HTERT RPE-1 (cell line): ENCODE measurements around the gene SNRNP48.

Source experiments
- in situ Hi-C: fragments of 300-500 bp; cut with MboI; formaldehyde crosslinking; loops from 4 replicates; pipeline ENCODE4 v1.14.3; 2020; ENCODE audit warnings: low sequenced_read_pairs

The SNRNP48 gene, protein sequence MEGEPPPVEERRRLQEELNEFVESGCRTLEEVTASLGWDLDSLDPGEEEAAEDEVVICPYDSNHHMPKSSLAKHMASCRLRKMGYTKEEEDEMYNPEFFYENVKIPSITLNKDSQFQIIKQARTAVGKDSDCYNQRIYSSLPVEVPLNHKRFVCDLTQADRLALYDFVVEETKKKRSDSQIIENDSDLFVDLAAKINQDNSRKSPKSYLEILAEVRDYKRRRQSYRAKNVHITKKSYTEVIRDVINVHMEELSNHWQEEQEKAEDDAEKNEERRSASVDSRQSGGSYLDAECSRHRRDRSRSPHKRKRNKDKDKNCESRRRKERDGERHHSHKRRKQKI

GRCh38 chr6:7589949-7590917 lies at the start of gene SNRNP48:
TSS of gene SNRNP48 (plus strand) at chr6:7590198. CDS start at chr6:7590258, 60 bp downstream.
- in situ Hi-C loops: no loop called here

- in situ Hi-C loops: no loop called here
These were observed 49.4 kb upstream of the SNRNP48 start for GRCh38 chr6:7540595-7540994.

GRCh38 chr6:7541175-7542064 lies 48.6 kb upstream of the SNRNP48 start, which contains the start of gene DSP:
TSS of gene DSP (plus strand) at chr6:7541671. CDS start at chr6:7541916, 245 bp downstream.
- in situ Hi-C loops: no loop called here

- in situ Hi-C loops: no loop called here
These were observed 47.7 kb upstream of the SNRNP48 start for GRCh38 chr6:7542065-7542873.

DNA sequence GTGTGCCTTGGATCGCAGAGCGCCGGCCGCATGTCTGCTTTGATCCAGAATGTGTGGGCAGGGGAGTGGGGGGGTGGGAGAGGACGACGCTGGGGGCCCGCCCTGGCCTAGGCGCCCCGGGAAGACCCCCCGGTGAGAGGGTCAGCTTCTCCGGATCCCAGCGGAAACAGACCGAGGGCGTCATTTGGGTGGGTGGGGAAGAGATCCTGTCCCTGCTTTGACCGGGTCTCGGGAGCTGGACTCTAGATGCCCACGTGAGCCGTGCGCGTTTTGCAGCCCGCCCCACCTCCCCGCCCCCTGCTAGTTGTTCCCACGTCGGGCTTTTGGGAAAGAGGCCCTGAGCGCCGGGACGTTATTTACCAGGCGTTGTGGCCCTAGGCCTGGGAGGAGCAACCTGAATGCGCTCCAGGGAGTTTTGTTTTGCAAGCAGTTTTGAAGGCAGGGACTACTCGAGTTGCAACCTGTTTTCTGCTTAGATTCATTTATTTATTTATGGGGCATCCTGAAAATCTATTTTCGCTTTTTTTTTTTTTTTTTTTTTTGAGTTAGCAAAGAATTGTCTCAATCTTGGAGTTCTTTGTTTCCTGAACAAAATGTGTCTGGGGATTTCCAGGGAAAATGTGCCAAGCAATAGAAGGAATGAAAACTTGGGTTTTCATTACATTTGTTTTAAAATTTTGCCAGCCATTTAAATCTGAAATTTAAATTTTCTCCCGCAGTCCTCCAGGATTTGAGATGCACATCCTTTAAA lies 46.9 kb upstream of the SNRNP48 start:
- in situ Hi-C loops: no loop called here

- in situ Hi-C loops: no loop called here
These were observed 46.1 kb upstream of the SNRNP48 start for GRCh38 chr6:7543789-7544424.

DNA sequence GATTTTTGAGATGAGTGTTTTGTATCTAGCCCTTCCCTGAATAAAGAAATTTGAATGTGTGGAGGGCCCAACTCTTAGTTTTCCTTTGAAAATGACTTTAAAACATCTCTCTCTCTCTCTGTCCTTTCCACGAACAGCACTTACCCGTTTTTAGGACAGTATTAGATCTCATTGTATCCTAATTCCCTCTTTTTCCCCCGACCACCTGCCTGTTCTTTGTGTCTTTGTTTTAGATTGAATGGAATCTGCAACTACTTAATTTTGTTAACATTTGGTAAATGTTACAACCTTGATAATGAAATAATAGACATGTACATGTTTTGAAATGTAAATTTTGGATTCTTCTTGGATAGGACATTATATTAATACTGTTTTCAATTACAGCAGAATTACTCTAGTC lies 45.4 kb upstream of the SNRNP48 start:
- in situ Hi-C loops: no loop called here

DNA sequence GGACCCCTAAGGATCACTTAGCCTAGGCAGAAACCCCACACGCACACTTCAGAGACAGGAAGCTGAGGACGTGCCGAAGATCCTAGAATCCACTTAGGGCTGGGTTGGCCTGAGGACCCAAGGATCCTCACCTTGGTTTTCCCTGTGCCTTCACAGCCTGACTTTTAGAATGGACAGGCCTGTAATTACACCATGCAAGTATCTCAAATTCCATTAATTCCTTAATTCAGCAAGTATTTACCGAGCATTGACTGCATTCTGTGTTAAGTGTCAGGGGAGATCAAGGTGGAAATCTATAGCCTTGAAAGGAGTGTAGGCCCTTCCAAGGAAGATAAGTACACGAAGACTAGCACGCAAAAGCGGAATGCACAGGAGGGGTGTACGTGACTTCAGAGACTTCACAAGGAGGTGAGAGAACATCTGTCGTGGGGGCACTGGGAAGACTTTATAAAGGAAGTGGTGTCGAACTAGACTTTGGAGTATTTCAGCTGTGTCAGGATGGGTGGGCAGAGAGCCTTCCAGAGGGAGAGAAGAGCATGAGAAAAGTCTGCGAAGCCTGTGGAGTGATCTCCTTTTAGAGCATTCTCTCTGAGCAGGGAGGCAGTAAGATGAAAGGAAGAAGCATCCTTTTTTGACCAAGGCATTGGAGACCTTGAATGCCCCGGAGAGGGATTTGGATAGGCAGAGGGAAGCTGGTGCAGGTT lies 44.5 kb upstream of the SNRNP48 start:
- in situ Hi-C loops: no loop called here

- in situ Hi-C loops: no loop called here
These were observed 44.0 kb upstream of the SNRNP48 start for GRCh38 chr6:7546020-7546369.

DNA sequence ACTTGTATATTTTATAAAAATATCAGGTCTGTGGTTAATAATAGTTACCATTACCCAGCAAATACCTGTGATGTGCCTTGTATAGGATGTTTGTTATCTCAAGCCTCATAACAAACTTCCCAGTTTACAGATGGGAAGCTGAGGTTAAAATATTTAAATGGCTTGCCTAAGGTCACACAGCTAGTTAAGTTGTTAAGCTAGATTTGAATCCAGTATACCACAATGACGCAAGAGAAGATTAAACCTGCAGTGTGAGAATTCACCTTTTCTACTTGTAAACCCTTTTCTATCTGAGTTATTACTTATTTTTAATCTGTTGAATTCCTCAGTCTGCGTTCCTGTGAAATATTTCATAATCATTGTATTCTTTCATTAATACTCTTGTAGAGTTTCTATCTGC lies 43.6 kb upstream of the SNRNP48 start:
- in situ Hi-C loops: no loop called here

- in situ Hi-C loops: no loop called here
These were observed 43.1 kb upstream of the SNRNP48 start for GRCh38 chr6:7546896-7547295.

- in situ Hi-C loops: no loop called here
These were observed 42.7 kb upstream of the SNRNP48 start for GRCh38 chr6:7547315-7547714.

DNA sequence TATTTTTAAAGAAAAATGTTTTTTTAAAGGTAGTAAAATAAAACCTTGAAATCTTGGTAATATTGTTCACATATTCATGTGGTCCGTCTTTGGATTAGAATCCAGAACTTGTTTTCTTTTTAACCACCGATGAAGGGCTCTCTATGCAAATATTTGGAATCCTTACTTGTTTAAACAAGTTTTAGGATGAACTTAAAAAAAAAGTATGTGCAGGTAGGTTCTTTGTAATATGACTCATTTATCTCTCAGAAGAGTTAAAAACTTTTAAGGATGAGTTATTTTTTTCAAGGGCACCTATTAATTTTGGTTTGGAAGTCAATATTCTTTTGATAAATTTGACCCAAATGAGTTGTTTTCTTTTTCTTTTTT lies 39.6 kb upstream of the SNRNP48 start:
- in situ Hi-C loops: no loop called here

GRCh38 chr6:7554533-7555275 lies 35.3 kb upstream of the SNRNP48 start:
- in situ Hi-C loops: no loop called here

DNA sequence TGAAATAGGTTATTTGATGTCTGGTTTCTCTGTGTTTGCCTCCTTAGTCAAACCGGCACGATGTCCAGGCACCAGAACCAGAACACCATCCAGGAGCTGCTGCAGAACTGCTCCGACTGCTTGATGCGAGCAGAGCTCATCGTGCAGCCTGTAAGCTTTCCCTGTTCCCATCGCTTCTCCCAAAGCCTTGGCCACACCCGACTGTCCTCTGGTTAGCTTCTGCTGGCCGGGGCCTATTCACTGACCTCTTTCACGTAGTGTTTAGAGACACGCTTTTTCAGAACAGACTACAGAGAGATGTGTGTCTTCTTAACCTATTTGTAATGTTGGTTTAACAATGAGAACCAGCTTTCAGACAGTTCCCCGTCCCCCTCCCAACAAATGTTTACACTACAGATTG lies 34.3 kb upstream of the SNRNP48 start:
- in situ Hi-C loops: no loop called here

DNA sequence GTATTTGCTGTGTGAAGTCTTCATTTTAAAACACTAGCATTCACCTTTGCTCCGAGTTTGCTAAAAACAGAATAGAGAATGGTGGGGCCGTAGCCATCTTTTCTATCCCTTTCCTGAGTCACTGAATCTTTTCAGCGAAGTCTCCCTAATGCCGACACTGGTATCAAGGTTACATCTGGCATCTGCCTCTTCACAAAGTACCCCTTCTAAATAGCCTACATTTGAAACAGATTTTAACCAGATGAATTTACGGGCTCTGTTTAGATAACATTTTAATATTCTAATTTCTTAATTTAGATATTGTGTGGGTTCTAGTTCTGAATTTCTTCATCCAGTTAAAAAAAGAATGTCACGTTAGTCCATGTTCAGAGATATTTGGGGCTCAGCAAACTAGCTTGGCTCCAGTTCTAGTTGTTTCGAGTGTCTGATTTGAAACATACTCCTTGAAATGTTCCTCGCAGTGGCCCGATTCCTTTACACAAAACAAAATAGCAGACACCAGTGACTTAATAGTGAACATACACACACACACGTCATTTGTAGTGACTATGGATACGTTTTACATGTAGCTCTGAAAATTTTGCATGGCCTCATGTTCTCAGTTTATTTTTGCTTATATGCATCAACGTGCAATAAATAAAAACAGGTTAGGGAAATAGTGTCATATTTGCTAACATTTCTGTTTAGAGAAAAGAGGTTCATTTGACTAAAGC lies 33.4 kb upstream of the SNRNP48 start:
- in situ Hi-C loops: no loop called here

GRCh38 chr6:7557652-7558051 lies 32.3 kb upstream of the SNRNP48 start:
- in situ Hi-C loops: no loop called here
